Liver (tissue), 9 donors: ENCODE results near the gene MTM1. TPM values are rescaled to one million over a fixed set of nuclear protein-coding genes. Genes with fewer than 3 reads are reported as not detected.

Source experiments
- DNase-seq: peaks from one replicate; pipeline ENCODE4 v3.0.0-alpha.2; 2017; ENCODE audit warnings: low spot score
- H3K27ac ChIP-seq, 2 donors: one replicate each; pipeline ENCODE4 v1.7.0; 2013; ENCODE audit warnings: inconsistent platforms in 2 of 2, low read length in 2 of 2, control low read depth in 1 of 2, low read depth in 1 of 2, mild to moderate bottlenecking in 1 of 2
- H3K27me3 ChIP-seq, 4 donors: one replicate each; pipeline versions ENCODE4 v1.6.1 to v1.7.0; 2013; ENCODE audit warnings: low read length in 3 of 4, inconsistent platforms in 1 of 4, mild to moderate bottlenecking in 1 of 4, moderate library complexity in 1 of 4; ENCODE audit not compliant: control insufficient read depth in 4 of 4, insufficient read depth in 4 of 4
- H3K36me3 ChIP-seq, 4 donors: one replicate each; pipeline versions ENCODE4 v1.6.1 to v1.7.0; 2013; ENCODE audit warnings: low read length in 3 of 4, mild to moderate bottlenecking in 3 of 4, low read depth in 1 of 4, moderate library complexity in 1 of 4; ENCODE audit not compliant: control insufficient read depth in 4 of 4, insufficient read depth in 3 of 4
- H3K4me1 ChIP-seq, 4 donors: one replicate each; pipeline versions ENCODE4 v1.6.1 to v1.7.0; 2013; ENCODE audit warnings: low read length in 3 of 4, mild to moderate bottlenecking in 3 of 4, moderate library complexity in 1 of 4; ENCODE audit not compliant: control insufficient read depth in 4 of 4, insufficient read depth in 4 of 4
- H3K4me3 ChIP-seq, 3 donors: one replicate each; pipeline versions ENCODE4 v1.6.1 to v1.7.0; 2013; ENCODE audit warnings: low read length in 3 of 3, control low read depth in 1 of 3, low read depth in 1 of 3, mild to moderate bottlenecking in 1 of 3
- H3K9ac ChIP-seq, 2 donors: one replicate each; pipeline ENCODE4 v1.7.0; 2013; ENCODE audit warnings: low read length in 2 of 2, mild to moderate bottlenecking in 2 of 2, moderate library complexity in 2 of 2, control low read depth in 1 of 2, low read depth in 1 of 2
- H3K9me3 ChIP-seq, 4 donors: one replicate each; pipeline versions ENCODE4 v1.6.1 to v1.7.0; 2013; ENCODE audit warnings: low read length in 3 of 4; ENCODE audit not compliant: control insufficient read depth in 4 of 4
- EGR1 ChIP-seq, 2 donors: IDR thresholded peaks; 2 replicates each; pipeline ENCODE4 v1.6.1; 2016 to 2018; ENCODE audit warnings: antibody characterized with exemption in 2 of 2, low read depth in 2 of 2
- GABPA ChIP-seq, 2 donors: IDR thresholded peaks in 1 of 2; conservative IDR thresholded peaks in 1 of 2; 2 replicates each; pipeline ENCODE4 v1.6.1; 2016; ENCODE audit warnings: antibody characterized with exemption in 2 of 2, mild to moderate bottlenecking in 1 of 2, moderate library complexity in 1 of 2
- HNF4A ChIP-seq, 2 donors: conservative IDR thresholded peaks; 2 replicates each; pipeline ENCODE4 v1.6.1; 2016; ENCODE audit warnings: antibody characterized with exemption in 2 of 2, mild to moderate bottlenecking in 2 of 2
- HNF4G ChIP-seq: IDR thresholded peaks from 2 replicates; pipeline ENCODE4 v1.6.1; 2016; ENCODE audit warnings: antibody characterized with exemption
- JUND ChIP-seq, 2 donors: IDR thresholded peaks; 2 replicates each; pipeline ENCODE4 v1.6.1; 2016; ENCODE audit warnings: antibody characterized with exemption in 2 of 2
- RAD21 ChIP-seq, 2 donors: IDR thresholded peaks; 2 replicates each; pipeline ENCODE4 v1.6.1; 2016; ENCODE audit warnings: antibody characterized with exemption in 2 of 2, mild to moderate bottlenecking in 2 of 2
- TAF1 ChIP-seq: conservative IDR thresholded peaks from 2 replicates; pipeline ENCODE4 v1.6.1; 2016; ENCODE audit warnings: antibody characterized with exemption, mild to moderate bottlenecking
- WGBS: extraction: QIAGEN DNeasy Blood & Tissue Kit; methylation state at CpG from one replicate; pipeline ENCODE4 v1.1.7; 2013; 5-methylcytosine and 5-hydroxymethylcytosine counted together
- polyA plus RNA-seq, 2 donors: library from polyadenylated mRNA; stranded (reverse) in 1 of 2; unstranded in 1 of 2; fragments of 200-250 nt in 1 of 2; fragments of >200 nt in 1 of 2; fragmentation: Nextera tagmentation in 1 of 2; extraction: Ambion mirVana in 1 of 2; gene quantifications; one replicate each; pipeline versions ENCODE4 v1.2.1 to v1.2.3, GENCODE V29; 2013 to 2015
- total RNA-seq, 2 donors: library from RNA; depleted of rRNA; stranded (reverse); fragments of >200 nt; gene quantifications; one replicate each; pipeline ENCODE4 v1.2.3, GENCODE V29; 2014
- TF ChIP-seq, protein P1 (sequence below): IDR thresholded peaks from 2 replicates; pipeline ENCODE4 v1.6.1; 2016; ENCODE audit warnings: antibody characterized with exemption, mild to moderate bottlenecking
- TF ChIP-seq, protein P2 (sequence below): fragments of 150-350 bp; IDR thresholded peaks from 2 replicates; pipeline ENCODE4 v1.5.1; 2017; ENCODE audit warnings: improper control_type of control experiment, low read depth, low read length; ENCODE audit not compliant: missing input control
- donor health status: healthy.
- donor health status: healthy.
- donor health status: healthy.
- donor health status: healthy.
- donor health status: healthy.

The MTM1 gene
- total and polyA plus RNA-seq, 4 donors = 5.9 to 21.2 (median 11.4) TPM

DNA sequence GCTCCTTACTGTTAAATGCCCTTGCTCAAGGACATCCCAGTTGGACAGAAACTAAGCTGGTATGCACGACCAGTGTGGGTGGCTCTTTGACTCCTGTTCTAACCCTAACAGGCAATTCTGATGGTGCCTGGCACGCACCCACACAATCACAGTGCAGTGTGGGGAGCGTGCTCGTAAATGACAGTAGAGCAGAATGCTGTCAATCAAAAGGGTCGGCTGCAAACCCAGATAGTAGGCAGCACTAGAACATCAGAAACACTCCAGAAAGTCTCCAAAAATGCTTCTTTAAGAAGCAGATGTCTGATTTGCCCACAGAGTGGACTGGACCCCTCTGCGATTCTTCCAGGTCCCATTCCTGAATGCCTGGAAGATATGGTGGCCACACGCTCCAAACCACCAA, 37.6 kb upstream of the MTM1 start:
- Histone ChIP-seq H3K9ac (no peak overlapping the region), H3K27me3 (no peaks in the 10 kb centered on the region), H3K27ac (no peak overlapping the region), H3K9me3 (peaks cover 0 to 2% (median 0%) of the 10 kb centered on the region in 4 donors), H3K36me3 (no peaks in the 10 kb centered on the region), H3K4me1 (peaks cover 0 to under 1% (median 0%) of the 10 kb centered on the region in 4 donors), H3K4me3 (no peak overlapping the region)
- no peak for DNase-seq
- TF ChIP-seq, protein P1, sequence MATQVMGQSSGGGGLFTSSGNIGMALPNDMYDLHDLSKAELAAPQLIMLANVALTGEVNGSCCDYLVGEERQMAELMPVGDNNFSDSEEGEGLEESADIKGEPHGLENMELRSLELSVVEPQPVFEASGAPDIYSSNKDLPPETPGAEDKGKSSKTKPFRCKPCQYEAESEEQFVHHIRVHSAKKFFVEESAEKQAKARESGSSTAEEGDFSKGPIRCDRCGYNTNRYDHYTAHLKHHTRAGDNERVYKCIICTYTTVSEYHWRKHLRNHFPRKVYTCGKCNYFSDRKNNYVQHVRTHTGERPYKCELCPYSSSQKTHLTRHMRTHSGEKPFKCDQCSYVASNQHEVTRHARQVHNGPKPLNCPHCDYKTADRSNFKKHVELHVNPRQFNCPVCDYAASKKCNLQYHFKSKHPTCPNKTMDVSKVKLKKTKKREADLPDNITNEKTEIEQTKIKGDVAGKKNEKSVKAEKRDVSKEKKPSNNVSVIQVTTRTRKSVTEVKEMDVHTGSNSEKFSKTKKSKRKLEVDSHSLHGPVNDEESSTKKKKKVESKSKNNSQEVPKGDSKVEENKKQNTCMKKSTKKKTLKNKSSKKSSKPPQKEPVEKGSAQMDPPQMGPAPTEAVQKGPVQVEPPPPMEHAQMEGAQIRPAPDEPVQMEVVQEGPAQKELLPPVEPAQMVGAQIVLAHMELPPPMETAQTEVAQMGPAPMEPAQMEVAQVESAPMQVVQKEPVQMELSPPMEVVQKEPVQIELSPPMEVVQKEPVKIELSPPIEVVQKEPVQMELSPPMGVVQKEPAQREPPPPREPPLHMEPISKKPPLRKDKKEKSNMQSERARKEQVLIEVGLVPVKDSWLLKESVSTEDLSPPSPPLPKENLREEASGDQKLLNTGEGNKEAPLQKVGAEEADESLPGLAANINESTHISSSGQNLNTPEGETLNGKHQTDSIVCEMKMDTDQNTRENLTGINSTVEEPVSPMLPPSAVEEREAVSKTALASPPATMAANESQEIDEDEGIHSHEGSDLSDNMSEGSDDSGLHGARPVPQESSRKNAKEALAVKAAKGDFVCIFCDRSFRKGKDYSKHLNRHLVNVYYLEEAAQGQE = no peak
- TF ChIP-seq, protein P2, sequence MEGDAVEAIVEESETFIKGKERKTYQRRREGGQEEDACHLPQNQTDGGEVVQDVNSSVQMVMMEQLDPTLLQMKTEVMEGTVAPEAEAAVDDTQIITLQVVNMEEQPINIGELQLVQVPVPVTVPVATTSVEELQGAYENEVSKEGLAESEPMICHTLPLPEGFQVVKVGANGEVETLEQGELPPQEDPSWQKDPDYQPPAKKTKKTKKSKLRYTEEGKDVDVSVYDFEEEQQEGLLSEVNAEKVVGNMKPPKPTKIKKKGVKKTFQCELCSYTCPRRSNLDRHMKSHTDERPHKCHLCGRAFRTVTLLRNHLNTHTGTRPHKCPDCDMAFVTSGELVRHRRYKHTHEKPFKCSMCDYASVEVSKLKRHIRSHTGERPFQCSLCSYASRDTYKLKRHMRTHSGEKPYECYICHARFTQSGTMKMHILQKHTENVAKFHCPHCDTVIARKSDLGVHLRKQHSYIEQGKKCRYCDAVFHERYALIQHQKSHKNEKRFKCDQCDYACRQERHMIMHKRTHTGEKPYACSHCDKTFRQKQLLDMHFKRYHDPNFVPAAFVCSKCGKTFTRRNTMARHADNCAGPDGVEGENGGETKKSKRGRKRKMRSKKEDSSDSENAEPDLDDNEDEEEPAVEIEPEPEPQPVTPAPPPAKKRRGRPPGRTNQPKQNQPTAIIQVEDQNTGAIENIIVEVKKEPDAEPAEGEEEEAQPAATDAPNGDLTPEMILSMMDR = no peak
- 82% methylated on average over 7 of the region's 7 CpGs for WGBS

DNA sequence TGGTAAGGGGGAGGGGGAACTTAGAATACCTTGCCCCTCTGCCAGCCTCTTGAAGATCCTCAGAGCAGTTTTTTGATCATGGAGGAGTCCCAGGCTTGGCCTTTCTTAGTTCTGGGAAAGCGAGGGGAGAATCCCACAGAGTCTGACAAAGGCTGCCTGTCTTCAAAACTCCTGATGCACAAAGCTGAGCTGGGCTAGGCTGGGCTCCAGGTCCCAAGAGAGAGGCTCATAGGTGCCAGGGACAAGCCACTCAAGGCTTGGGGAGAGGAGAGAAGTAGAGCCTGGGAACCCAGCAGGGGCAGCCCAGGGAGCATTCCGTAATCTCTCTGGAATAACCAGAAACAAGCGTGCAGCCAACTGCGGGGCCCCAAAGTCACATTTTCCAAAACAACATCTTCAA, 37.0 kb upstream of the MTM1 start:
- H3K27ac ChIP-seq = no peak overlapping the region
- no peaks in the 10 kb centered on the region for H3K4me1 ChIP-seq
- H3K4me3 ChIP-seq = no peak overlapping the region
- H3K36me3 ChIP-seq = no peaks in the 10 kb centered on the region
- DNase-seq = no peak
- H3K27me3 ChIP-seq = no peaks in the 10 kb centered on the region
- no peak overlapping the region for H3K9ac ChIP-seq
- peaks cover 0 to 6% (median 2%) of the 10 kb centered on the region in 4 donors for H3K9me3 ChIP-seq
- TF ChIP-seq HNF4A (conservative IDR thresholded peaks at IDR 0.05) = no peak
- TF ChIP-seq TAF1 = no peak
- TF ChIP-seq HNF4G = no peak
- no peak for TF ChIP-seq RAD21 (IDR thresholded peaks at IDR 0.05)
- TF ChIP-seq EGR1 (IDR thresholded peaks at IDR 0.05; ENCODE audit: low read depth in 2 of 2) = no peak
- TF ChIP-seq, protein P2 = no peak
- no peak for TF ChIP-seq GABPA (IDR thresholded peaks at IDR 0.05 in 1 of 2, conservative IDR thresholded peaks at IDR 0.05 in 1 of 2)
- TF ChIP-seq, protein P1 = no peak
- TF ChIP-seq JUND (IDR thresholded peaks at IDR 0.05) = no peak
- WGBS = 96% methylated on average over 4 of the region's 4 CpGs
